Transverse colon (tissue), 4 donors: ENCODE measurements around the gene CSNK1G1. TPM values are rescaled to one million over a fixed set of nuclear protein-coding genes. Genes with fewer than 3 reads are reported as not detected.

ENCODE experiments used
- DNase-seq: peaks from one replicate; pipeline ENCODE4 v3.0.0-alpha.2; 2019
- H3K27ac ChIP-seq, 4 donors: fragments of 200-600 bp; sonication (generic); 2 replicates each; pipeline ENCODE4 v1.5.1; 2016 to 2018; ENCODE audit warnings: inconsistent platforms in 4 of 4
- H3K27me3 ChIP-seq: fragments of 200-600 bp; sonication (generic); 2 replicates; pipeline ENCODE4 v1.5.1; 2017; ENCODE audit warnings: inconsistent platforms
- H3K36me3 ChIP-seq, 4 donors: fragments of 200-600 bp; sonication (generic); 2 replicates each; pipeline ENCODE4 v1.5.1; 2017 to 2019; ENCODE audit warnings: inconsistent platforms in 4 of 4
- H3K4me1 ChIP-seq, 4 donors: fragments of 200-600 bp; sonication (generic); 2 replicates each; pipeline ENCODE4 v1.5.1; 2017 to 2020; ENCODE audit warnings: inconsistent platforms in 4 of 4
- H3K4me3 ChIP-seq, 4 donors: fragments of 200-600 bp; sonication (generic); 1 replicate in 1 of 4; 2 replicates in 3 of 4; pipeline versions ENCODE4 v1.5.1 to v1.6.1; 2017 to 2019; ENCODE audit warnings: inconsistent platforms in 4 of 4
- H3K9me3 ChIP-seq, 2 donors: fragments of 200-600 bp; sonication (generic); 2 replicates each; pipeline ENCODE4 v1.5.1; 2017 to 2019; ENCODE audit warnings: inconsistent platforms in 2 of 2
- EP300 ChIP-seq: sonication (generic); formaldehyde crosslinking; IDR thresholded peaks from one replicate; pipeline ENCODE4 v1.6.1; 2017; ENCODE audit warnings: antibody characterized with exemption, low read depth
- POLR2A ChIP-seq: fragments of 450-650 bp; IDR thresholded peaks from one replicate; pipeline ENCODE4 v1.6.1; 2016; ENCODE audit warnings: antibody characterized with exemption, mild to moderate bottlenecking, moderate library complexity
- POLR2AphosphoS5 ChIP-seq, 3 donors: sonication (generic); formaldehyde crosslinking; IDR thresholded peaks; one replicate each; pipeline ENCODE4 v1.6.1; 2016; ENCODE audit warnings: antibody characterized with exemption in 3 of 3
- WGBS, 2 donors: methylation state at CpG; one replicate each; pipeline ENCODE4 v1.1.5; 2018; ENCODE audit warnings: low coverage in 1 of 2; 5-methylcytosine and 5-hydroxymethylcytosine counted together
- in situ Hi-C, 4 donors: fragments of 200-750 bp; cut with MboI; loops; one replicate each; pipeline versions ENCODE4 v1.15.0 to v1.15.1; 2017; ENCODE audit warnings: low sequenced_read_pairs in 3 of 4, low pct_ligation_motif_present in 1 of 4, low pct_unique_long_range_greater_than_20kb in 1 of 4
- intact Hi-C: fragments of 100-400 bp; cut with DNase I; formaldehyde crosslinking; loops from one replicate; pipeline ENCODE4 v1.15.1; 2023; ENCODE audit warnings: low total_unique reads
- total RNA-seq, 4 donors: library from RNA; depleted of rRNA; stranded (reverse); fragments of >200 nt; gene quantifications; one replicate each; pipeline ENCODE4 v1.1.0, GENCODE V29; 2016
- TF ChIP-seq, protein P1 (sequence below), 5 experiments: fragments of 200-600 bp in 3 of 5; fragments of 450-650 bp in 2 of 5; sonication (generic) in 3 of 5; IDR thresholded peaks; 1 replicate in 2 of 5; 2 replicates in 3 of 5; pipeline ENCODE4 v1.5.1; 2016 to 2017; ENCODE audit warnings: antibody characterized with exemption in 5 of 5, inconsistent platforms in 3 of 5, mild to moderate bottlenecking in 2 of 5, moderate library complexity in 1 of 5

CSNK1G1 gene
- total RNA-seq, 4 donors from 2014 or later = 6.2 to 34.4 (median 19.7) TPM

DNA sequence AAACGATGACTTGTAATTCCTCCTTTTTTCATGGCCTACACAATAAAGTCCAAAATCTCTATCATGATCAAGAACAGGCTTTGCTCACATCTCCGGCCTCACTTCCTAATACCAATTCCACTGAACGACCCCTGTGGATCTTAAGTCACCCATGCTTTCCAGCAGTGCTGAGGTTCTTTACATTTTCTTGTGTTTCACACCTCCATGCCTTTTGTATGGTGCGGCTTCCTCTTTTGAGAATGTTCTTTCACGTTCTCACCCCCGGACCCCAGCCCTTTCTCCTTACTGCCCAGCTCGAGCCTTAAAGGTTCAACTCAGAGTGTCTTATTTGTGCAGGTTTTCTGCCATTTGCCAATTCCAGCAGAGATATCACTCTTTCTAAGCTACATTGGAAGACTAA is 70.1 kb downstream of the CSNK1G1 start:
- H3K4me3 ChIP-seq = no peak overlapping the region
- H3K9me3 ChIP-seq = no peaks in the 10 kb centered on the region
- intact Hi-C loops = no loop called here
- WGBS, 2 donors = 83 to 87% methylated on average over 5 to 7 of the region's 7 CpGs
- in situ Hi-C loops = no loop called here
- H3K27ac ChIP-seq = no peak overlapping the region
- TF ChIP-seq, protein P1, sequence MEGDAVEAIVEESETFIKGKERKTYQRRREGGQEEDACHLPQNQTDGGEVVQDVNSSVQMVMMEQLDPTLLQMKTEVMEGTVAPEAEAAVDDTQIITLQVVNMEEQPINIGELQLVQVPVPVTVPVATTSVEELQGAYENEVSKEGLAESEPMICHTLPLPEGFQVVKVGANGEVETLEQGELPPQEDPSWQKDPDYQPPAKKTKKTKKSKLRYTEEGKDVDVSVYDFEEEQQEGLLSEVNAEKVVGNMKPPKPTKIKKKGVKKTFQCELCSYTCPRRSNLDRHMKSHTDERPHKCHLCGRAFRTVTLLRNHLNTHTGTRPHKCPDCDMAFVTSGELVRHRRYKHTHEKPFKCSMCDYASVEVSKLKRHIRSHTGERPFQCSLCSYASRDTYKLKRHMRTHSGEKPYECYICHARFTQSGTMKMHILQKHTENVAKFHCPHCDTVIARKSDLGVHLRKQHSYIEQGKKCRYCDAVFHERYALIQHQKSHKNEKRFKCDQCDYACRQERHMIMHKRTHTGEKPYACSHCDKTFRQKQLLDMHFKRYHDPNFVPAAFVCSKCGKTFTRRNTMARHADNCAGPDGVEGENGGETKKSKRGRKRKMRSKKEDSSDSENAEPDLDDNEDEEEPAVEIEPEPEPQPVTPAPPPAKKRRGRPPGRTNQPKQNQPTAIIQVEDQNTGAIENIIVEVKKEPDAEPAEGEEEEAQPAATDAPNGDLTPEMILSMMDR (IDR thresholded peaks at IDR 0.05) = no peak
- no peak for TF ChIP-seq EP300
- TF ChIP-seq POLR2AphosphoS5 (IDR thresholded peaks at IDR 0.05) = no peak
- TF ChIP-seq POLR2A = no peak
- DNase-seq = no peak
- H3K27me3 ChIP-seq = no peaks in the 10 kb centered on the region
- no peaks in the 10 kb centered on the region for H3K36me3 ChIP-seq
- peaks cover 0 to 6% (median 2%) of the 10 kb centered on the region in 4 donors for H3K4me1 ChIP-seq

DNA sequence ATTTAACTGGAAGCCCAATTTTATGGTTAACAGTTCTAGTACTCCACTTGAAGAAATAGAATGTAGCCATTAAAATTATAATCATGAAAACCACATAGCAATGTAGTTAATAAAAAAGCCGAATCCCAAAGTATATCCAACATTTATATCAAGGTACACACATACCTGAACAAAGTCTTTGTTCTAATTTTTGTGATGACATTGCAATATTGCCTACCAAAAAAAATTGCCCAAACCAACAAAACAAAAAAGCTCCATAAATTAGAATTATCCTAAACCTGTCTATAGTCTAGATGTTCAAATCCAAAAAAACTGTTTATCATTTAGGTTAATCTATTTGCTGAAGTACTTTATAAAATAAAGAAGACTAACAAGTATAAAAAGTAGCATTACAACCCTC is 70.8 kb downstream of the CSNK1G1 start:
- 86 to 94% methylated on average over 1 of the region's 1 CpG for whole genome bisulfite sequencing, 2 donors
- H3K27me3 ChIP-seq = no peaks in the 10 kb centered on the region
- no peak overlapping the region for H3K27ac ChIP-seq
- no peaks in the 10 kb centered on the region for H3K9me3 ChIP-seq
- in situ Hi-C loops (no loop called here), intact Hi-C loops (no loop called here)
- TF ChIP-seq, protein P1 (IDR thresholded peaks at IDR 0.05) = no peak
- no peak for TF ChIP-seq EP300
- no peak for TF ChIP-seq POLR2AphosphoS5 (IDR thresholded peaks at IDR 0.05)
- TF ChIP-seq POLR2A = no peak
- H3K36me3 ChIP-seq = no peaks in the 10 kb centered on the region
- DNase-seq = no peak
- H3K4me1 ChIP-seq = peaks cover 0 to 6% (median 2%) of the 10 kb centered on the region in 4 donors
- no peak overlapping the region for H3K4me3 ChIP-seq

DNA sequence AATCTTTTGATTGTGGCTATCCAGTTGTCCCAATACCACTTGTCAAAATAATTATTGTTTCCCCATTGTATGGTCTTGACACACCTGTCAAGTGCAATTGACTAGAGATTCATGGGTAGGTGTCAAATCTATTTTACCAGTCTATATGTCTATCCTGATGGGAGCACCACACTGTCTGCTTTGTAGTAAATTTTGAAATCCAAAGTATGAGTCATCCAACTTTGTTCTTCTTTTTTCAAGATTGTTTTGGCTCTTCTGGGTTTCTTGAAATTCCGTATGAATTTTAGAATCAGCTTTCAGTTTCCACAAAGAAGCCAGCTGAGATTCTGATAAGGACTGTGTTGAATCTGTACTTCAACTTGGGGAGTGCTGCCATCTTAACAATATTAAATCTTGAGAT is 71.9 kb downstream of the CSNK1G1 start:
- peaks cover 0 to 6% (median 2%) of the 10 kb centered on the region in 4 donors for H3K4me1 ChIP-seq
- H3K9me3 ChIP-seq = no peaks in the 10 kb centered on the region
- no peaks in the 10 kb centered on the region for H3K36me3 ChIP-seq
- 52 to 67% methylated on average over 1 of the region's 1 CpG for WGBS, 2 donors
- TF ChIP-seq POLR2A = no peak
- in situ Hi-C loops (no loop called here), intact Hi-C loops (no loop called here)
- H3K4me3 ChIP-seq = no peak overlapping the region
- DNase-seq = no peak
- no peaks in the 10 kb centered on the region for H3K27me3 ChIP-seq
- H3K27ac ChIP-seq = no peak overlapping the region

DNA sequence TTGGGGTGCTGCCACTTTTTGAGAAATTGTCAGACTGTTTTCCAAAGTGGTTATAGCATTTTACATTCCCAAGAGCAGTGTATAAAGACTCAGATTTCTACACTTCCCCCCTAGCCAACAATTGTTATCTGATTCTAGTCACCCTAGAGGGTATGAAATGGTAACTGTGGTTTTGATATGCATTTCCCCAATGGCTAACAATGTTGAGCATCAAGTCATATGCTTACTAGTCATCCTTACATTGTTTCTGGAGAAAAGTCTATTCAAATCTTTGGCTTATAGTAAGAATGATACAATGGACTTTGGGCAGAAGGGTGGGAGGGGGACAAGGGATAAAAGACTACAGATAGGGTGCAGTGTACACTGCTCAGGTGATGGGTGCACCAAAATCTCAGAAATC is 73.3 kb downstream of the CSNK1G1 start:
- Histone ChIP-seq H3K9me3 (no peaks in the 10 kb centered on the region), H3K27me3 (no peaks in the 10 kb centered on the region), H3K36me3 (no peaks in the 10 kb centered on the region), H3K4me3 (no peak overlapping the region), H3K27ac (no peak overlapping the region), H3K4me1 (peaks cover 0 to 6% (median 2%) of the 10 kb centered on the region in 4 donors)
- in situ Hi-C loops (no loop called here), intact Hi-C loops (no loop called here)
- no peak for DNase-seq
- TF ChIP-seq POLR2A (no peak), EP300 (no peak), POLR2AphosphoS5 (IDR thresholded peaks at IDR 0.05) (no peak)
- TF ChIP-seq, protein P1 (IDR thresholded peaks at IDR 0.05) = no peak

DNA sequence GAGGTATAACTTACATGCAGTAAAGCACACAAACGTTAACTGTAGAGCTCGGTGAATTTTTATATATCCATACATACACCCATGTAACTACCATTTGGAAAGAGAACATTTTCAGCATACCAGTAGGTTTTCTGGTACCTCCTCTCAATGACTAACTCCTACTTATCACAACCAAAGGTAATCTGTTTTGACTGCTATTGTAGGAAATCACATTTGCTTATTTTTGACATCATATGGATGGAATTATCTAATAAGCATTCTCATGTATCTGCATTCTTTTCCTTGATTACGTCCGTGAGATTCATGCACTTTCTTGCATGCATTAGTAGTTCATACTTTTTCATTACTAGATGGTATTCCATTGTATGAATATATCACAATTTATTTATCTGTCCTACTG is 76.8 kb downstream of the CSNK1G1 start:
- no peak overlapping the region for H3K4me3 ChIP-seq
- in situ Hi-C loops (no loop called here), intact Hi-C loops (no loop called here)
- DNase-seq = no peak
- peaks cover 0 to 14% (median 4%) of the 10 kb centered on the region in 4 donors for H3K4me1 ChIP-seq
- no peaks in the 10 kb centered on the region for H3K9me3 ChIP-seq
- no peaks in the 10 kb centered on the region for H3K36me3 ChIP-seq
- WGBS, 2 donors = 93 to 94% methylated on average over 4 of the region's 4 CpGs
- TF ChIP-seq POLR2AphosphoS5 (IDR thresholded peaks at IDR 0.05) = no peak
- TF ChIP-seq, protein P1 (IDR thresholded peaks at IDR 0.05) = no peak
- no peak for TF ChIP-seq EP300
- TF ChIP-seq POLR2A = no peak
- no peaks in the 10 kb centered on the region for H3K27me3 ChIP-seq
- no peak overlapping the region for H3K27ac ChIP-seq
